ENCODE data around the gene GIPC3. TPM values are rescaled to one million over a fixed set of nuclear protein-coding genes. Genes with fewer than 3 reads are reported as not detected.

GIPC3 gene
- total RNA-seq, 1 donor from 2014 or later = 0.77 TPM

DNA sequence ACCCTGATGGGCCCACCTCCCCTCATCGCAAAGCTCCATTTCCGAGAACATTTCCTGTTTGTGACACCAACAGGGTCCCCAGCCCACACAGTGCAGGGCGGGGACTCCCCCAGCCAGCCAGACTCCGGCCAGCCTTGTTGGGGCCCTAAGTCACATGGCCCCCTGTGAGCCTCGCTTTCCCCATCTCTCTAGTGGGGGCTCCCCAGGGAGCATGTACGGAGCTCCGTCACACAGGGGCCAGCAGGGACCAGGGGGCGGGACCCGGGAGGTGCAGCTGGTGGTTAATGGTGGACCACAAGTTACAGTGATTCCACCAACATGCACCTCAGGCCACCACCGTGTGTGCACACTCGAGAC, 19.7 kb downstream of the GIPC3 start:
- no peak for DNase-seq (ENCODE audit: low read depth in 2 of 2)

DNA sequence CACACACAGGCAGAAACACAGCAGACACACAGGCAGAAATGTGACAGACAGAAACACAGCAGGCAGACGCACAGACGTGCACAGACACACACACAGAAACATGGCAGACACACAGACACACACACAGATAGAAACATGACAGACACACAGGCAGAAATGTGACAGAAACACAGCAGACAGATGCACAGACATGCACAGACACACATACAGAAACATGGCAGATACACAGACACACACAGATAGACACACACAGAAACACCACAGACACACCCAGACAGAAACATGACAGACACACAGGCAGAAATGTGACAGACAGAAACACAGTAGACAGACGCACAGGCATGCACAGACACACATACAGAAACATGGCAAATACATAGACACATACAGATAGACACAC, 20.1 kb downstream of the GIPC3 start:
- DNase-seq (ENCODE audit: low read depth in 2 of 2) = no peak

DNA sequence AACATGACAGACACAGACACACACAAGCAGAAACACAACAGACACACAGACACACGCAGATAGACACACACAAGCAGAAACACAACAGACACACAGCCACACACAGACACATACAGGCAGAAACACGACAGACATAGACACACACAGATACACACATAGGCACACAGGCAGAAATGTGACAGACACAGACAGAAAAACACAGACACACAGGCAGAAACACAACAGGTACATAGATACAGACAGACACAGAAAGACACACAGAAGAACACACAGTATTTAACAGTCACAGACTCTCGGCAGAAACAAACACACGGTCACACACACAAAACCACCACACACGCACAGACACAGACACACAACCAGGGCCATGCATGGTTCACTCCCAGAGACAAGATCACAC, 20.5 kb downstream of the GIPC3 start:
- DNase-seq (ENCODE audit: low read depth in 2 of 2) = no peak

DNA sequence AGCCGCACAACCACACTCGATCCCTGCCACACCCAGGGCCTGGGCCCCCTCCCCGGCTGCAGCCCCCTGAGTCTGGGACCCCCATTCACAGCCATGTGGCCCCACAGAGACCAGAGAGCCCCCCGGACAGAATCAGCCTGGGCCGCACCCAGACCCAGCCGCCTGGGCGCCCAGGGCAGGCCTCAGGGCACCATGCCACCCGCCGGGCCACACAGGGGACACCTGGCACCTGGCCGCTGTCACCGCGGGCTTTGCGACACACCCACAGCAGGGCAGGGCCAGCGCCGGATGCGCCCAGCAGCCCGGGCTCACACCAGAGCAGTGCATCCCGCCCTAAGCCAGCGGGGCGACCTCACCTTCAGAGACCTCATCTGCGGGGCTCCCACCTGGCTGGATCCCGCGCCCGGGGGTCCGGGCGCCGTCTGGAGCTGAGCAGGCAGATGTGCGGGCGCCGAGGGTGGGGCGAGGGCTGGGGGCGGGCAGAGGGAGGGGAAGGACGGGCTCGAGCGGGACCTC, 21.0 kb downstream of the GIPC3 start:
- DNase-seq (ENCODE audit: low read depth in 2 of 2) = no peak

DNA sequence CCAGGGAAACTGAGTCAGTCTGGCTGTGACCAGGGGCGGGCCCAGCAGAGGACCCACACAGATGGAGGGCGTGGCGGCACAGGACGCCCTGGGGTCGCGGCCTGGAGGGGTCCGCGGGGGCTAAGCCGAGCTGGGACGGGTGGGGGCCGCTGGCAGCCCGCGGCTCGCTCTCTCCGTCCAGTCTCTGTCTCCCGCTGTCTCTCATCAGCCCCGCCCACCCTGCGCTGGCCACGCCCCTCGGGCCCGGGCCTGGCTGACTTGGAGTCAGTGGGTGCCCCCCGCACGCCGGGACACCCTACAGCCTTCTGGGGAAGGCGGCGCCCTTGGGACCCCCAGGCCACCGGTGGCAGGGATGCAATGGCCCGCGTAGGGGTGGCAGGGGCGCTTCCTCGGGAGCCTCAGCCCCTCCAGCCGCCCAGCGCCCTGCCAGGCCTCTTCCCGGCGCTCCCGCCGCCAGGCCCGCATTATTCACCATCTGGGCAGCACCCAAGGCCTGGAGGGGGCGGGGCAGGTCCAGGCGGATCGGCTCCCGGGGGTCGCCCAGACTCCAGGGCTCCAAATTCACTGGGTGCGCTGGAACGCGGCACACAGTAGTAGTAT, 21.5 kb downstream of the GIPC3 start, which contains the start of gene TBXA2R:
TSS of gene TBXA2R (minus strand) at position 186 of the 600 bp plus-strand sequence. CDS start 6,241 bp downstream, outside the sequence.
- peak in 1 of 2 donors; percentile 63 for DNase-seq (ENCODE audit: low read depth in 2 of 2)

DNA sequence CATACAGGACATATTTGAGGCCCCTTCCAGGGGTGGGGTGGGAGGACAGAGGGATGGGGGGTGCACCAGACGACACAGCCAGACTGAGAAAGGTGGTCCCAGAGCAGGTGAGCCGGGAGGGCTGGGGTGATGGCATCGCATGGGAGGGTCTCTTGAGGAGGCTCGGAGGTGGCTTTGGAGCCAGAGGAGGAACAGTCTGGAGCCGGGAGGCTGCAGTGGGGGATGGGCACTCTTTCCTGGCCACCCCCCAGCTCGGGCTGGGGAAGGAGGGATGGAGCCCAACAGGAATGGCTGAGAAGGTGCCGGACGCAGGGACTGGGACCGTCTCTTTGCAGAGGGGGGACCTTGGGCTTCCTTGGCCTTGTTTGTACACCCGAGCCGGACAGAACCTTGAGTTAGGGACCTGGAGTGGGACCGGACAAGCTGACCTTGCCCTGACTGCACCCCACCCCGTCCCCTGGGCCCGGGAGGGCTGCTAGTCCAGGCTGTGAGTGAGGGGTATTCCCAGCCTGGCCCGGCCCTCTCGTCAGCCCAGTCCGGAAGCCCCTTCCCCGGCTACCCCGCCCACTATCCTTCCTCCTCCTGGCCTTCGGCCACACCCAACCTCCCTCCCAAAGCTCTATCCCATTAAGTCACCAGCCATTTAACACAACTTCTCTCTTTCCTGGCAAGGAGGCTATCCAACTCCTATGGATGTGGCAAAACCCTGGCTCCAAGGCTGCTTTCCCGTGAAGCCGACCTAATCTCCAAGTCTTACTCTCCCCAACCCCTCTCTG, 22.2 kb downstream of the GIPC3 start:
- peak in 1 of 2 donors; percentile 63 for DNase-seq (ENCODE audit: low read depth in 2 of 2)

DNA sequence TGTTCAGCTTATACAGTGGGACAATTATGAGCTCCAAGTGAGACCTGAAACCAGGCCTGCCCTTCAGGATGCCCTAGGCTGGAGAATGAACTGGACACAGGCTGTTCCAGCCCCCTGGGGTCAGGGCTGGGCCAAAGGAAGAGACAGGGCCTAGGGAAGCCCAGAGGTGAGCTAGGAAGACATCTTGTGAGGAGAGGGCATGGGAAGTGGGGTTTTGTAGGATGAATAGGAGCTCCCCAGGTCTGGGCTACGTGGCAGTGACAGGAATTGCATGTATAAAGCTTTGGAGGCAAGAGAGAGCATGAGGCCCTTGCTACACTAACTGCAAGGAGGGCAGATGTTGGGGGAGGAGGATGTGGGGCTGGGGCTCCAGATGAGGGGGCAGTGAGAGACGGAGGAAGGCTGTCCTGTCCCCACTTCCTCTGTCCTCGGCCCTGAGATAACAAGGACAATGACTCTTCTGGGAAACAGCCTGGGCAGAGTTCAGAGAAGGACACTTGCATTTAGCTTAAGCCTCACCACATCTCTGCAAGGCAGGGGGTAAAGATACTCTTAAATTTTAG, 22.9 kb downstream of the GIPC3 start:
- DNase-seq (ENCODE audit: low read depth in 2 of 2) = no peak

DNA sequence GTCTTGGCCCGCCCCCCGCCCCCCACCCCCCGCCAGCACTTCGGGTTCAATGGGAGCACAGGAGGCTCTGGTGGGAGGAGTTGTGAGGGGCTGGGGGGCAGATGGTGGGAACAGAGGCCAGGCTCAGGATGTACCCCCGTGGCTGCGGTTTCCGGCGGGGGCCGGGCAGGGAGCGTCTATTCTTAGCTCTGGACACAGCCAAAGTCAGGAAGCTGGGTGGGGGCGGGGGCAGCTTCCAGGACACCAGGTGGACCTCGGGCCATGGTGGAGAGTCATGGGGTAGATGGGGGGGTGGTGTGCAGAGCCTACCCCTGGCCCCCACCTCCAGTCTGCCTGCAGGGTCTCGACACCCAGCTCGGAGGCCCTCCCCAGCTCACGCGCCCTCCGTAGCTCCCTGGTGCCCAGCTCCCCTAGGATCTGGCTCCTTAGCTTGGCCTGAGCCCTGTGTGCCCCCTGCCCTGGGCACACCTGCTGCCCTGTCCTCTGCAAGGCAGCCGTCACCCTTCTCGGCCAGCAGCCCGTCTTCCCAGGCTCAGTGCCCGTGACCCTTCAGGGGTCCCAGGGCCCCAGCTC, 23.6 kb downstream of the GIPC3 start:
- DNase-seq (ENCODE audit: low read depth in 2 of 2) = peak in 1 of 2 donors; percentile 64

DNA sequence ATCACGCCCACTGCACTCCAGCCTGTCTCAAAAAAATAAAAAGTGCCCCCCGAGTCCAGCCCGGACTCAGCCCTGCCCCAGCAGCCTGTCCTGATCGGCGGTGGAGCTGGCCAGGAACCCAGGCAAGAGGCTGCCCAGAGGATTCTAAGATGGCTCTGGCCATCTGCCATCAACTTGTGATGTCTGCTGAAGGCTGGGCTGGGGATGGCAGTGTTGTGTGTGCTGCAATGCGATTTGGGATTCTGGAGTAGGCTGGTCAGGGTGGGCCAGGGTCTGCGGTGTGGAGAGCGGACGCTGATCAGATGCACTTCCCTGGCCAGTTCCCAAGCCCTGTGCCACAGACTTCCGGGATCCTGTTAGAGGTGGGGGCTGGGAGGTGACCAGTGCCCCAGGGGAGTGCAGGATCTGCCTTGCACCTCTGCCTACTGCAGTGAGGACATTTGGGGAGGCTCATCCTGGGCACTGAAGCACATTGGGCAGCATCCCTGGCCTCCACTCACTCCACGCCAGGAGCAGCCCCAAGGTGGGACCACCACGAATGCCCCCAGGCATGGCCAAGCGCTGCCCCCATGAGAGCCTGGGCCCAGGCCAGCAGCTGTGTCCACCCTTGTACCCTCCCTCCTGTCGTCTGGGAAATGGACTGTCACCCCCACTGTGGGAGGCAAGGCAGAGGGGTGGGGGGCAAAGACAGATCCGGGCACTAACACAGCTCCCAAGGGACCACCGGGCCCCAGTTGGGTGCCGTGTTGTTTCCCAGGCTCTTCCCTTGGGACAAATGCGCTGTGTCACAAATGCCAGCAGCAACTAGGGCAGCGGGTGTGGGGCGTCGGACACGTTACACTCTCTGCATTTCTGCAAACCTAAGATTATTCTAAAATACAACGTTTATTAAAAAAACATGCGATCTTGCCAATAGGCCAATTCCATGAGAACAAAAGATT, 24.8 kb downstream of the GIPC3 start:
- no peak for DNase-seq (ENCODE audit: low read depth in 2 of 2)

DNA sequence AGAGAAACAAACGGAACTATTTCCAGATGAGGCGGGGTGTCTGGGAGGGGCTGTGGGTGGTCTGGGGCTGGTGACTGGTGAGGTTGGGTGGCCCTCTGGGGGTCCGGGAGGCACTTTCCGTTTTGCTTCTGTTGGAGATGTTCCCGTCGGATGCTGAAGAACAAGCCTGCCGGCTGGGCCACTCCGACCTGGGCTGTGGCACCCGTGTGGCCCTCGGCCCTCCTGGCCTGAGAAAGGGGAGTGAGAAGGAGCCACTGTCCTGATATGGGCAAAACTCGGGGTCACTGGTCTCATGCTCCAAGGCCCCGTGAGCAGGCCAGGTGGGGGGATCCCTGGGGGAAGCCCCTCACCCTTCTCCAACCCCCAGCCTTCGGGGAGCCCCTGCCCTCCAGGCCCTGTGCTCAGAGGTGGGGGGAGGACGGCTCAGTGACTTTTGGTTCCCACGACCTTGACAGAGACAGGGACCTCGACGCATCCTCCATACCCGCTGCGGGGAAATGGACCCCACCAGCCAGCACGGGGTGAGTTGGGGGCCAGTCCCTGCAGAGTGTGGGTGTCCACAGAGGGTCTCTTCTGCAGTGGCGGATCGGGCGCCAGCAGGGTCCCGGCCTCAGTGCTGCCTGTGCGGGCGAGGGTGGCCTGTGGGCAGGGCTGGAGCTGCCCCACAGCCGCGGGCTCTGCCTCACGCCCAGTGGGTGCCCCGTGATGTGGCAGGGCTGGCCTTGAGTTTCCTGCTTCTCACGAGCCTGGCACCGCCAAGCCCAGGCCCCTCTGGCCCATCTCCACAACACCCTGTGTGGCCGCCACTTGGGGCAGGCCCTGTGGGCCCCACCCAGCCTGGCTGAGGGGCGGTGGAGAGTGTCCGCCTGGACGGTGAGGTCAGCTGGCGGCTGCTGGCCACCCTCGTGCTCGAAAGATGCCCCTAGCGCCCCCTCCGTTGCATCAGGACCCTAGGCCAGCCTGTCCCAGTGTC, 25.8 kb downstream of the GIPC3 start:
- DNase-seq (ENCODE audit: low read depth in 2 of 2) = no peak

DNA sequence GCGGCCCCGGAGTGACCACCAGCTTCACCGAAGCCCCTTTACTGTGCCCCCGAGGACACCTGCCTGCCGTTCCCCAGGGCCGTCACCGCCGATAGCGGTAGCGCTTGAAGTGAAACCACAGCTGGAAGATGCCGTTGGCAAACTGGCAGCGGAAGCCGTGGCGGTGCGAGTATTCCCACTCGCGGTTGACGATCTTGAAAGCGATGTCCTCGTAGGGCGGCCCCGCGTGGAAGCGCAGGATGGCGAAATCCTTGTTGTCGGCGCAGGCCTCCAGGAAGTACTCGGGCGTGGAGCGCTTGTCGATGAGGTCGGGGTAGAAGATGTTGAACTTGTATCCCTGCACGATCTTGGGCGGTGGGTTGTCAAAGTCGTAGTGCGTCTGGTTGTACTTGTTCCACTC, 26.6 kb downstream of the GIPC3 start:
- no peak for DNase-seq (ENCODE audit: low read depth in 2 of 2)

DNA sequence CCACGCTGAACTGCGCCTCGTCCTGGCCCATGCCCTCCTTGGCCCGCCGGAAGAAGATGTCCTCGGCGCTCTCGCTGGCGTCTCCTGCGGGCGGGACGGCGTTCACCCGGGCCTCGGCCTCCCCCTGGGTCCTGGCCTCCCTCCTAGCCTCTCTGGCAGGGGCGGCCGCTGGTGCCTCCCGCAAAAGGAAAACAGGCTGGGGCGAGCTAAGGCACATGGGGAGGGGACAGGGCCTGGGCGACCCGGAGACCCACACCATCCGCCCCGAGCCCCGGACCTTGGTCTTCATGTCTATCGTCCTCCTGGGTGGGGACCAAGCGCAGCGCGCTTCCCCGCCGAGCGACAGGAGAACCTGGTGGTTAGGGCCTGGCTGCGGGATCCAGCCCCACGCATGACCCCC, 27.1 kb downstream of the GIPC3 start:
- DNase-seq (ENCODE audit: low read depth in 2 of 2) = no peak

DNA sequence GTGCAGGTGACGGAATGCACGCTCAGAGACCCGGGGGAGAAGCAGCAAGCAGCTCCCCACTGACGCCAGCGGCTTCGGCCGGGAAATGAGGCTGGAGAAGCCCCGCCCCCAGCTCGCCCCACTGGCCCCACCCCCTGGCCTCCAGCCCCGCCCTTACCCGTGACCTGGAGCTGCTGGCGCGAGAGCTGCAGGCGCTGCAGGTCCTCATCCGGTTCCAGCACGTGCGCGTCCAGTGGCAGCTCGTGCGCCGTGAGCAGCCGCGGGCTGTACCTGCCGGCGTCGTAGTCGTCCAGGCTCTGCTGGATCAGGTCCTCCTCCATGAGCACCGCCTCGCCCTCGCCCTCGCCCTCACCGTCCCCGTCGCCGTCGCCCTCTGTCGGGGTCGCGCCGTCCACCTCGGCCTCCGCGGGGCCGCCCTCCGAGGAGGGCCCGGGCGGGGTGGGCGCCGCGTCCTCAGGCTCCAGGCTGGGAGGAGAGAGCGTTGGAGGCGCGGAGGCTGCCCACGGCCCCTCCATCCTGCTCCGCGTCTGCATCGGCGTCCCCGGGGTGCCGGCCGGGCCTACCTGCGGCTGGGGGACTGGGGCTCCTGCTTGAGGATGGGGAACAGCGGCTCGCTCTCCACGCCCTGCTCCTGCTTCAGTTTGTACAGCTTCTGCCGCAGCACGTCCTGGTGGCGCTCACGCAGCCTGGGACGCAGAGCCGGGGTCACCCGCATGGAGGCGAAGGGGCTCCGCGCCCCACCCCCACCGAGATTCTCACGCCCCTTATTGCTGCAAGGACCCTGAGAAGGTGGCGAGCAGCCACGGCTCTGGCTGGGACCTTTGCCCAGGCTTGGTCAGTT, 27.8 kb downstream of the GIPC3 start:
- DNase-seq (ENCODE audit: low read depth in 2 of 2) = no peak

DNA sequence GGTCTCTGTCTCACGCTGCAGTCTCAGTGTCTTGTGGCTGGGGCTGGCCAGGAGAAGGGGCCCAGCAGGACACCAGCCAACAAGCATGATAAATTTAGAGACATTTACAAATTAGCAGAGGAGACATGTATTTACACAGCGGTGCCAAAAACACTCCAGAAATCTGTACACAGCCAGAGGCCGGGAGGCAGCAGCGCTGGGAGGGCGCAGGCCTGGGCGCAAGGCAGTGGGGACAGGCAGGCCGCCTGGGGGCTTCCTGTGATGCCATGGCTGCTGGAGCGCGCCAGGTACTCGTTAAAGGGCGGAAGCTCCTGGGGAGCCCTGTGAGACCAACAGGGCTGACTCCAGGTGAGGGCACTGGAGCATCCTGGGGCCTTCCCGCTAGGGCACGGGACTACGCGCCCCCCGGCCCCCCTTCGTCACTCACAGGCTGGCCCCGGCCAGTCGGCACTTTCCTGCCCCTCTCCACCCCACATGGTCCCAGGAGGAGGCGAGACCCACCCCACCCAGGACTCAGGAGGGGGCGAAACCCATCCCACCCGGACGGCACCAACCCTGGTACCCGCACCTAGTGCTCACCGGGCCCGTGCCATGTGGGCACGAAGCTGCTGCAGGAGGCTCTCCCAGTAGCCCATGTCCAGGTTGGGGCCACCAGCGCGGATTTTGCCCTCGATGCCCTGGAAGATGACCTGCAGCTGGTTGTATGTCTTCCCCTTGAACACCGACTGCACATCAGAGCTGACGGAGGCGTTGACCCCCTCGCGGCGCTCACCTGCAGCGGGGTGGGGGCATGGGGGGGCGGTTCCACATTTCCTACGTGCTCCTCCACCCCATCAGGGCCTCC, 28.8 kb downstream of the GIPC3 start:
- no peak for DNase-seq (ENCODE audit: low read depth in 2 of 2)

DNA sequence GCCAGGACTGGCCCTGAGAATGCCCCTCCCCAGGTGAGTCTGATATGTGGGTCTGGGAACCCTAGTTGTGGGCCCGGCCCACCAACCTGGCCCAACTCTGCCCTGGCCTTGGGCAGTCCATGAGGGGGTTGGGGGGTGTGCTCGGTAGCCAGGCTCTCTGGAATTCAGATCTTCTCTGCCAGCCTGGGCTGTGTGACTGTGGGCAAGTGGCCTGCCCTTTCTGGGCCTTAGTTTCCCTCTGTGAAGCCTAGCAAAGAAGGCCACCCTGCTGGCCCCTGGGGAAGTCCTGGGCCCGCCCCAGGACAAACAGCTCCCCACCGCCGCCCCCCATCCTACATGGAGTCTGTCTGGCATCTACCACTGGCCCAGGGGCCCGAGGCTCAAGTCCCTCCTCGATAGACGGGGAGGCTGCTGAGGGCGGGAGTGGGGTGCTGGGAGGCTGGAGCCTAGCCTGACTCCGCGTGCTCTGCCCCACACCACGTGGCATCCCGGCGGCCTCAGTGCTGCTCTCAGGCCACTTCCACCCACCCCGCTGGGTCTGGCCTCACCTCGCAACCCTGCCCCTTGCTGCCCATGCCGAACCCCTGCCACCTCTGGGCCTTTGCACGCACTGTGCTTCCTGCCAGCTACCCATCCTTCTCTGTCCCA, 29.7 kb downstream of the GIPC3 start:
- DNase-seq (ENCODE audit: low read depth in 2 of 2) = no peak

DNA sequence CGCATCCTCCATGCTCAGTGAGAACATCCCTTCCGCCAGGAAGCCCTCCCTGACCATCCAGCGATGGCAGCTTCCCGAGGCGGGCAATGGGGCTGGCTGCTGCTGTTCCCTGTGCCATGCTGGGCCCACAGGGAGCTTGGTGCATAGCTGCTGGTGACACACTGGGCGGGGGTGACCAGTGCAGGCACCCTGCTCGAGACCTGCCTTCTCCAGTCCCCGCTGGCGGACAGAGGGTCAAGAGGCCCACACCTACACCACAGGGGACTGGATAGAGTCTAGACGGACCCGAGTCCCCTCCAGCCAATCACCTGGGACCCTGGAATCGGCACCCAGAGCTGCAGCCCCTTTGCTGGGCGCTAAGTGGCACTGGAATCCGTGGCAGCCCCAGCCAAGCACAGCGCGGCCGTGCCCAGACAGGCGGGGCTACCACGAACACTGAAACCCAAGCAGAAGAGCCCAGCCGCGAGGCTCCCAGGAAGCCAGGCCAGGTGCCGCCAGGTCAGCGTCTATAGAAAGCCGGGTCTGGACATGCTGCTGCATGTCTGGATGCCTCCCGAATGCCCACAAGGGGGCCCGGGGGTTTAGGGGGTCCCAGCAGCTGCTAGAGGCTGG, 30.4 kb downstream of the GIPC3 start:
- no peak for DNase-seq (ENCODE audit: low read depth in 2 of 2)

DNA sequence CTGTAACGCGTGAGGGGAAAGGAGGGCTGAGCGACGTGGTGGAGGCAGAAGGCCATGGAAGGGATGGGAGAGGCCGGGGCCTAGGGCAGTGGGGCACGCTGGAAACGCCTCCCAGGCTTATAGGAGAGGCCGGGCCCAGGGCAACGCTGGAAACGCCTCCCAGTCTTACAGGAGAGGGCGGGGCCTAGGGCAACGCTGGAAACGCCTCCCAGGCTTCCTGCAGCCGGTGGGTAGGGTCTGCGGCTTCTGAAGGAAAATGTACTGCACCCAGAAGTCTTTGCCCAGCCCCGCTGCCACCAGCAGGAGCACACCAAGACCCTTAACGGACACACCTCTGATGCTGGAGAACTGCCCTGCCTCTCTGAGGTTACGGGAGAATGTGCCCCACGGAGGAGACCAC, 32.2 kb downstream of the GIPC3 start:
- DNase-seq (ENCODE audit: low read depth in 2 of 2) = no peak
